Vagina (tissue), 2 donors: ENCODE measurements around the gene OR52I2. TPM values are rescaled to one million over a fixed set of nuclear protein-coding genes. Genes with fewer than 3 reads are reported as not detected.
A peak's percentile ranks its signal among the peaks of the same experiment; 100 is the strongest.

ENCODE experiments used
- DNase-seq, 2 donors: peaks; one replicate each; pipeline ENCODE4 v3.0.0-alpha.2; 2017; ENCODE audit errors: extremely low spot score in 2 of 2
- H3K27ac ChIP-seq: fragments of 200-600 bp; sonication (generic); one replicate; pipeline ENCODE4 v1.5.1; 2019
- H3K27me3 ChIP-seq: fragments of 200-600 bp; sonication (generic); one replicate; pipeline ENCODE4 v1.5.1; 2019
- H3K36me3 ChIP-seq, 2 donors: fragments of 200-600 bp; sonication (generic); one replicate each; pipeline ENCODE4 v1.5.1; 2017 to 2019
- H3K4me1 ChIP-seq: fragments of 200-600 bp; sonication (generic); one replicate; pipeline ENCODE4 v1.5.1; 2019
- H3K4me3 ChIP-seq, 2 donors: fragments of 200-600 bp; sonication (generic); 1 replicate in 1 of 2; 2 replicates in 1 of 2; pipeline ENCODE4 v1.5.1; 2016 to 2019
- H3K9me3 ChIP-seq: fragments of 200-600 bp; sonication (generic); one replicate; pipeline ENCODE4 v1.5.1; 2019
- CTCF ChIP-seq, 3 experiments: fragments of 450-650 bp in 2 of 3; fragments of 200-600 bp in 1 of 3; sonication (generic) in 1 of 3; IDR thresholded peaks; one replicate each; pipeline ENCODE4 v1.5.1; 2017 to 2019; ENCODE audit warnings: antibody characterized with exemption in 3 of 3, mild to moderate bottlenecking in 2 of 3, moderate library complexity in 2 of 3
- POLR2A ChIP-seq, 2 donors: fragments of 450-650 bp; IDR thresholded peaks; one replicate each; pipeline ENCODE4 v1.6.1; 2017; ENCODE audit warnings: antibody characterized with exemption in 2 of 2, mild to moderate bottlenecking in 2 of 2, moderate library complexity in 2 of 2
- POLR2AphosphoS5 ChIP-seq, 2 donors: sonication (generic); formaldehyde crosslinking; IDR thresholded peaks; one replicate each; pipeline ENCODE4 v1.9.0; 2017; ENCODE audit warnings: antibody characterized with exemption in 2 of 2, mild to moderate bottlenecking in 2 of 2, low read depth in 1 of 2; ENCODE audit not compliant: insufficient read depth in 1 of 2
- intact Hi-C: fragments of 100-400 bp; cut with DNase I; formaldehyde crosslinking; loops from one replicate; pipeline ENCODE4 v1.15.1; 2023
- total RNA-seq: library from RNA; depleted of rRNA; stranded (reverse); fragments of >200 nt; gene quantifications from one replicate; pipeline ENCODE4 v1.2.3, GENCODE V29; 2016

The OR52I2 gene
- total RNA-seq, 1 donor from 2014 or later = not detected

DNA sequence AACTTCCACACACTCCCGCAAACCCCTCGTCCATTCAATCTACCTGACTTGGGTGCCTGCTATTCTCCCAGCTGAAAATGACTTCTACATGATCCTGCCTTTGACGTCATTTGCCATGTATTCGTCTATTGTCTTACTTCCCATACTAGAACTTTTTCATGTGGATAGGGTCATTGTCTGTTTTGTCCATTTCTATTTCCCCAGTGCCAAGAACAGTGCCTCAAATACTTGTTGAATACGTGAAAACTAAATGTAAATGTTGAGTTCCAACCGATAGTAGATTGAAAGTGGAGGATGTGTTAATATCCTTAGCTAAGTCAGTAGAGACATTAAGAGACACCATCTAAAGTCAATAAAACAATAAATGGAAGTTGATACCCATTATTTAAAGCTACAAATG is 25.6 kb downstream of the OR52I2 start:
- Histone ChIP-seq H3K27me3 (no peaks in the 10 kb centered on the region), H3K27ac (peak overlapping the region; percentile 80), H3K4me3 (peak overlapping the region; percentile 65 to 73), H3K36me3 (peaks cover 0 to 28% of the 10 kb centered on the region in 2 donors), H3K9me3 (no peaks in the 10 kb centered on the region), H3K4me1 (peaks cover 20% of the 10 kb centered on the region)
- intact Hi-C loops = no loop called here
- TF ChIP-seq CTCF (IDR thresholded peaks at IDR 0.05) (no peak), POLR2AphosphoS5 (IDR thresholded peaks at IDR 0.05; ENCODE audit: insufficient read depth in 1 of 2, low read depth in 1 of 2) (no peak), POLR2A (IDR thresholded peaks at IDR 0.05) (no peak)
- DNase-seq = no peak

GRCh38 chr11:4607781-4608666 is 26.5 kb downstream of the OR52I2 start, which contains the start of gene TRIM68:
Gene TRIM68 (minus strand): TSS chr11:4608231. CDS start chr11:4605504, 2,727 bp downstream.
- intact Hi-C loops = no loop called here
- TF ChIP-seq CTCF (IDR thresholded peaks at IDR 0.05) = no peak
- peak; percentile 83 to 87 for TF ChIP-seq POLR2AphosphoS5 (IDR thresholded peaks at IDR 0.05; ENCODE audit: insufficient read depth in 1 of 2, low read depth in 1 of 2)
- TF ChIP-seq POLR2A (IDR thresholded peaks at IDR 0.05) = peak in 1 of 2 donors; percentile 52
- Histone ChIP-seq H3K9me3 (no peaks in the 10 kb centered on the region), H3K4me3 (peak within 1 kb of the TSS; percentile 65 to 73), H3K4me1 (peaks cover 20% of the 10 kb centered on the region), H3K36me3 (peaks cover 0 to 20% of the 10 kb centered on the region in 2 donors), H3K27ac (peak within 1 kb of the TSS; percentile 80), H3K27me3 (no peaks in the 10 kb centered on the region)
- DNase-seq = peak in 1 of 2 donors; percentile 98

DNA sequence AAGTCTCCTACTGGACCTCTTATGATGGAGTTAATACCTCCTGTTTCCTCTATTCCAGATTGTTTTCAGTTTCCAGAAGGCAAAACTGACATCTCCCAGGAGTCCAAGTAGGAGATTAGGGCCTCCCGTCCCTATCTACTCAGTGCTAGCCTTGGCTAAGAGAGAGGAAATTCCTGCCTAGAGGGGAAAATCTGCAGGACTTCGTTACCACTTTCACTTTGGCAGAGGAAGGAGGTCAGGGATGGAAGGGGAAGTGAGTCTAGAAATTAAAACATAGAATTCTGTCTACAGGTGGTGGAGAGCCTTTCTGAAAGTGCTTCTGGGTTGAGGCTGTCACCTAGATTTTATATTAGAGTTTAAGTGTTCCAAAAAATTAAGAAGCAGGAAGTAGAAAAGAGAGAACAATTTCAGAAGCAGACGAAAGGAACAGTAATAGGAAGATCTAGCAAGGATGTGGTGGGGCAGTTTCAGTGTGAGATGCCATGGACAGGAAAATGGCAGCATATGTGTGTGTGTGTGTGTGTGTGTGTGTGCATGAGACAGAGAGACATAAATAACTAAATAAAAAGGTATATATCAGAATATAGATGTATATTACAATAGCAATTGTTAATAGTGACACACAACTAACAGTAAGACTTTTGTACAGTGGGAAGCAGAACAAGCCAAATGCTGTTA is 28.9 kb downstream of the OR52I2 start:
- no peaks in the 10 kb centered on the region for H3K9me3 ChIP-seq
- no peak for DNase-seq
- H3K4me1 ChIP-seq = peaks cover 20% of the 10 kb centered on the region
- no peaks in the 10 kb centered on the region for H3K36me3 ChIP-seq
- no peaks in the 10 kb centered on the region for H3K27me3 ChIP-seq
- intact Hi-C loops = no loop called here
- no peak overlapping the region for H3K27ac ChIP-seq
- peak overlapping the region in 1 of 2 donors; percentile 9 for H3K4me3 ChIP-seq
- TF ChIP-seq POLR2A (IDR thresholded peaks at IDR 0.05) = no peak
- TF ChIP-seq CTCF (IDR thresholded peaks at IDR 0.05) = no peak
- TF ChIP-seq POLR2AphosphoS5 (IDR thresholded peaks at IDR 0.05; ENCODE audit: insufficient read depth in 1 of 2, low read depth in 1 of 2) = no peak

- Histone ChIP-seq H3K27ac (no peak overlapping the region), H3K27me3 (no peaks in the 10 kb centered on the region), H3K9me3 (no peaks in the 10 kb centered on the region), H3K4me1 (peaks cover 6% of the 10 kb centered on the region), H3K4me3 (no peak overlapping the region), H3K36me3 (no peaks in the 10 kb centered on the region)
- intact Hi-C loops = no loop called here
- no peak for TF ChIP-seq POLR2A (IDR thresholded peaks at IDR 0.05)
- TF ChIP-seq POLR2AphosphoS5 (IDR thresholded peaks at IDR 0.05; ENCODE audit: insufficient read depth in 1 of 2, low read depth in 1 of 2) = no peak
- no peak for TF ChIP-seq CTCF (IDR thresholded peaks at IDR 0.05)
- no peak for DNase-seq
These were observed 30.4 kb downstream of the OR52I2 start for GRCh38 chr11:4611986-4612385.
